DOHH2 (cell line): ENCODE measurements around the gene CDK5R1.

Experiments used
- H3F3A ChIP-seq: fragments of 200-600 bp; sonication (generic), shearing (Covaris generic); 2 replicates; pipeline ENCODE4 v1.6.0; 2016; ENCODE audit warnings: antibody characterized with exemption, mild to moderate bottlenecking; ENCODE audit not compliant: control insufficient read depth, insufficient read depth
- H3K27ac ChIP-seq: fragments of 200-600 bp; sonication (generic); 2 replicates; pipeline ENCODE4 v1.5.1; 2014; ENCODE audit warnings: low read depth, mild to moderate bottlenecking, low read length, moderate library complexity
- H3K27me3 ChIP-seq: fragments of 200-600 bp; sonication (generic); 2 replicates; pipeline ENCODE4 v1.6.1; 2014; ENCODE audit warnings: mild to moderate bottlenecking, low read length, mixed read lengths; ENCODE audit not compliant: control insufficient read depth
- H3K36me3 ChIP-seq: fragments of 200-600 bp; sonication (generic); 2 replicates; pipeline ENCODE4 v1.6.1; 2014; ENCODE audit warnings: mild to moderate bottlenecking, low read length, moderate library complexity, mixed read lengths; ENCODE audit not compliant: control insufficient read depth
- H3K4me1 ChIP-seq: fragments of 200-600 bp; sonication (generic); 2 replicates; pipeline ENCODE4 v1.6.1; 2014; ENCODE audit warnings: mild to moderate bottlenecking, low read length, mixed read lengths; ENCODE audit not compliant: control insufficient read depth
- H3K4me2 ChIP-seq: fragments of 200-600 bp; sonication (generic); 2 replicates; pipeline ENCODE4 v1.6.0; 2014; ENCODE audit warnings: mild to moderate bottlenecking, low read length, moderate library complexity
- H3K4me3 ChIP-seq: fragments of 200-600 bp; sonication (generic); 2 replicates; pipeline ENCODE4 v1.5.1; 2014; ENCODE audit warnings: mild to moderate bottlenecking, low read length, mixed read lengths
- H3K79me2 ChIP-seq: fragments of 200-600 bp; sonication (generic); 2 replicates; pipeline ENCODE4 v1.6.1; 2014; ENCODE audit warnings: mild to moderate bottlenecking, low read length, mixed read lengths; ENCODE audit not compliant: control insufficient read depth
- H3K9me2 ChIP-seq: fragments of 200-600 bp; sonication (generic); replicated peaks from 2 replicates; pipeline ENCODE4 v1.6.1; 2014; ENCODE audit warnings: mild to moderate bottlenecking, low read length, mixed read lengths; ENCODE audit not compliant: control insufficient read depth
- H3K9me3 ChIP-seq: fragments of 200-600 bp; sonication (generic); 2 replicates; pipeline ENCODE4 v1.6.1; 2014; ENCODE audit warnings: antibody characterized with exemption, low read length, mixed read lengths; ENCODE audit not compliant: control insufficient read depth, insufficient read depth
- H4K20me1 ChIP-seq: fragments of 200-600 bp; sonication (generic); 2 replicates; pipeline ENCODE4 v1.6.0; 2014; ENCODE audit warnings: low read depth, mild to moderate bottlenecking, antibody characterized with exemption, low read length, moderate library complexity; ENCODE audit not compliant: control insufficient read depth, insufficient read depth
- CTCF ChIP-seq: fragments of 200-600 bp; sonication (generic); IDR thresholded peaks from one replicate; pipeline ENCODE4 v1.5.1; 2014; ENCODE audit warnings: antibody characterized with exemption, mild to moderate bottlenecking, low read depth, low read length; ENCODE audit not compliant: poor library complexity, severe bottlenecking
- EZH2phosphoT487 ChIP-seq: fragments of 200-600 bp; sonication (generic); IDR thresholded peaks from 2 replicates; pipeline ENCODE4 v1.6.1; 2017; ENCODE audit warnings: borderline replicate concordance, mild to moderate bottlenecking, antibody characterized with exemption, low read length, moderate library complexity, mixed read lengths

CDK5R1 gene

GRCh38 chr17:32515677-32516383 is 29.0 kb downstream of the CDK5R1 start:
- peaks cover 62% of the 10 kb centered on the region for H3K4me1 ChIP-seq
- H3K27me3 ChIP-seq: peaks cover 75% of the 10 kb centered on the region
- H3K9me2 ChIP-seq: no peaks in the 10 kb centered on the region
- H3K9me3 ChIP-seq: no peaks in the 10 kb centered on the region
- H4K20me1 ChIP-seq: no peaks in the 10 kb centered on the region
- no peaks in the 10 kb centered on the region for H3K36me3 ChIP-seq
- TF ChIP-seq CTCF (no peak), EZH2phosphoT487 (no peak)
- 0 out of 2 replicates have a peak, but pooled peaks cover 2% of the 10 kb centered on the region for H3F3A ChIP-seq
- H3K79me2 ChIP-seq: no peaks in the 10 kb centered on the region
- H3K4me2 ChIP-seq: no peak overlapping the region
- no peak overlapping the region for H3K4me3 ChIP-seq
- no peak overlapping the region for H3K27ac ChIP-seq

DNA sequence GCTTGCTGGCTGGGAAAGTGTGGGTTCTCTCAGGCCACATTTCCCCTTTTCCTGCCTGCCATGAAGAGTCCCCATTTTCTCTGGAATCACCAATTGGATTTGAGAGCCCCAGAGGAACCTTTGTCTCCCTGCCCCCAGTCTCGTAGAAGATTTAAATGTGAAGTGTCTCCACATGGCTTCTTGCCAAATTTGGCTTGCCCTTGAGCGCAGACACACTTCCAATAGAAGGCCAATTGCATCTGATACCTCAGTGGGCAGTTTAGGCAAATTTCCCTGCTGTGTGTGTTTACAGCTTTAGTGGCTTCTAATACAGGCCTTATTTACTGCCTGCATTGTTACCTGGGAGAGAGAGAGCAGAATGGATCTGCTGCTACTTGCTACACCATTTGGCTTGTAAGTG is 29.7 kb downstream of the CDK5R1 start:
- TF ChIP-seq CTCF (no peak), EZH2phosphoT487 (no peak)

GRCh38 chr17:32516940-32517701 is 30.3 kb downstream of the CDK5R1 start:
- no peak overlapping the region for H3K4me2 ChIP-seq
- H3K9me3 ChIP-seq: no peaks in the 10 kb centered on the region
- peaks cover 81% of the 10 kb centered on the region for H3K27me3 ChIP-seq
- H3K9me2 ChIP-seq: no peaks in the 10 kb centered on the region
- H3F3A ChIP-seq: 0 out of 2 replicates have a peak, but pooled peaks cover 2% of the 10 kb centered on the region
- H3K4me3 ChIP-seq: no peak overlapping the region
- peaks cover 61% of the 10 kb centered on the region for H3K4me1 ChIP-seq
- H3K79me2 ChIP-seq: no peaks in the 10 kb centered on the region
- no peaks in the 10 kb centered on the region for H3K36me3 ChIP-seq
- H4K20me1 ChIP-seq: no peaks in the 10 kb centered on the region
- no peak overlapping the region for H3K27ac ChIP-seq
- TF ChIP-seq EZH2phosphoT487: peak; percentile 42; the same call in 1 of the 2 replicates
- TF ChIP-seq CTCF: no peak

More for the DNA sequence above, 29.7 kb downstream of the CDK5R1 start:
- no peak overlapping the region for H3K27ac ChIP-seq
- no peaks in the 10 kb centered on the region for H3K9me2 ChIP-seq
- no peaks in the 10 kb centered on the region for H3K36me3 ChIP-seq
- 0 out of 2 replicates have a peak, but pooled peaks cover 2% of the 10 kb centered on the region for H3F3A ChIP-seq
- no peaks in the 10 kb centered on the region for H3K9me3 ChIP-seq
- H3K4me2 ChIP-seq: no peak overlapping the region
- H3K27me3 ChIP-seq: peaks cover 81% of the 10 kb centered on the region
- no peaks in the 10 kb centered on the region for H4K20me1 ChIP-seq
- no peak overlapping the region for H3K4me3 ChIP-seq
- peaks cover 62% of the 10 kb centered on the region for H3K4me1 ChIP-seq
- no peaks in the 10 kb centered on the region for H3K79me2 ChIP-seq
